B cell (primary cell): ENCODE data around the gene SLC15A3.

Source experiments
- CTCF ChIP-seq: fragments of 200-600 bp; IDR thresholded peaks from one replicate; pipeline ENCODE4 v1.8.0; 2022; ENCODE audit warnings: antibody characterized with exemption, mild to moderate bottlenecking
- EZH2 ChIP-seq: IDR thresholded peaks from 2 replicates; pipeline ENCODE4 v1.6.1; 2012; ENCODE audit warnings: borderline replicate concordance, low read depth, mild to moderate bottlenecking, moderate library complexity, low read length; ENCODE audit not compliant: insufficient read depth, poor library complexity, severe bottlenecking

GRCh38 chr11:60946601-60947264 is 5.2 kb downstream of the SLC15A3 start:
- TF ChIP-seq CTCF (no peak), EZH2 (no peak)
